OCI-LY1 (cell line): Measurements from ENCODE around the gene IL15RA.

ENCODE experiments used
- H2AFZ ChIP-seq: fragments of 200-600 bp; sonication (generic), shearing (Covaris generic); 2 replicates; pipeline ENCODE4 v1.6.0; 2014; ENCODE audit warnings: antibody characterized with exemption, mild to moderate bottlenecking, low read length
- H3F3A ChIP-seq: fragments of 200-600 bp; sonication (generic), shearing (Covaris generic); 2 replicates; pipeline ENCODE4 v1.6.0; 2014; ENCODE audit warnings: mild to moderate bottlenecking, antibody characterized with exemption, low read length, moderate library complexity; ENCODE audit not compliant: insufficient read depth
- H3K27ac ChIP-seq: fragments of 200-600 bp; sonication (generic); 2 replicates; pipeline ENCODE4 v1.5.1; 2014; ENCODE audit warnings: low read length, mixed run types, mild to moderate bottlenecking, low read depth; ENCODE audit not compliant: poor library complexity, severe bottlenecking
- H3K27me3 ChIP-seq: fragments of 200-600 bp; sonication (generic); 2 replicates; pipeline ENCODE4 v1.6.0; 2014; ENCODE audit warnings: antibody characterized with exemption, mild to moderate bottlenecking, low read length, moderate library complexity; ENCODE audit not compliant: insufficient read depth
- H3K36me3 ChIP-seq: fragments of 200-600 bp; sonication (generic); 2 replicates; pipeline ENCODE4 v1.6.1; 2014; ENCODE audit warnings: mild to moderate bottlenecking, antibody characterized with exemption, low read length, moderate library complexity, mixed read lengths; ENCODE audit not compliant: insufficient read depth
- H3K4me1 ChIP-seq: fragments of 200-600 bp; sonication (generic); 2 replicates; pipeline ENCODE4 v1.5.1; 2014; ENCODE audit warnings: mild to moderate bottlenecking, low read length, moderate library complexity; ENCODE audit not compliant: insufficient read depth, severe bottlenecking
- H3K4me2 ChIP-seq: fragments of 200-600 bp; sonication (generic), shearing (Covaris generic); 2 replicates; pipeline ENCODE4 v1.6.1; 2014; ENCODE audit warnings: low read length
- H3K4me3 ChIP-seq: fragments of 200-600 bp; sonication (generic); 2 replicates; pipeline ENCODE4 v1.5.1; 2014; ENCODE audit warnings: low read length, low read depth, mild to moderate bottlenecking, mixed read lengths; ENCODE audit not compliant: poor library complexity, severe bottlenecking
- H3K79me2 ChIP-seq: fragments of 200-600 bp; shearing (Covaris generic); 2 replicates; pipeline ENCODE4 v1.6.1; 2016; ENCODE audit warnings: mixed run types, low read length, mixed read lengths; ENCODE audit not compliant: insufficient read depth
- H3K9ac ChIP-seq: fragments of 200-600 bp; sonication (generic), shearing (Covaris generic); 2 replicates; pipeline ENCODE4 v1.6.1; 2014; ENCODE audit warnings: mild to moderate bottlenecking, low read length, mixed read lengths
- H3K9me2 ChIP-seq: fragments of 200-600 bp; sonication (generic), shearing (Covaris generic); 2 replicates; pipeline ENCODE4 v1.6.1; 2014; ENCODE audit warnings: low read depth, mild to moderate bottlenecking, low read length, mixed read lengths
- H3K9me3 ChIP-seq: fragments of 200-600 bp; shearing (Covaris generic); 2 replicates; pipeline ENCODE4 v1.6.1; 2014; ENCODE audit warnings: low read length, mixed read lengths
- H4K20me1 ChIP-seq: fragments of 200-600 bp; sonication (generic), shearing (Covaris generic); 2 replicates; pipeline ENCODE4 v1.6.0; 2016; ENCODE audit warnings: mild to moderate bottlenecking, low read length; ENCODE audit not compliant: insufficient read depth
- EZH2 ChIP-seq: fragments of 200-600 bp; sonication (generic), shearing (Covaris generic); IDR thresholded peaks from 2 replicates; pipeline ENCODE4 v1.8.0; 2017; ENCODE audit warnings: borderline replicate concordance, mixed run types, mild to moderate bottlenecking, antibody characterized with exemption, low read length, moderate library complexity, mixed read lengths
- TF ChIP-seq, protein P1 (sequence below): fragments of 200-600 bp; sonication (generic), shearing (Covaris generic); IDR thresholded peaks from 2 replicates; pipeline ENCODE4 v1.5.1; 2017; ENCODE audit warnings: mild to moderate bottlenecking, antibody characterized with exemption, low read length, moderate library complexity, mixed read lengths

Gene IL15RA

DNA sequence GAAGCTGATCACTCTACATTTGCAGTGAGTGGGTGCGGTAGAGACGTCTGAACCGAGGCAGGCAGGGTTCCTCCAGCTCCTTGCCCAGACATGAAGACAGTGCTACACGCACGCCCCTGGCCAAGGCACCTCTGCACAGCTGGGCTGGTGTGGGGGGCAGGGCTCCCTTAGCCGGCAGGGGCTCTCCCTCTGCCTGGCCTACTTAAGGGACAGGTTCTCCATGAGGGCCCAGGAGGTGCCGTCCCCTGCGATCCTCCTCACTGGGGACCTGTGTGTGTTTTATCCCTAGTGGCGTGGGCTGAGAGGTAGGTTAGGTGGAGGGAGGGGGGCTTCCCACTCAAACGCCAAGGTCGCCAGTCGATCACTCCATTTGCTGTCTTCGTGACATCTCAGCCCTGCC is 35.3 kb downstream of the IL15RA start:
- Histone ChIP-seq H3K79me2 (no peaks in the 10 kb centered on the region), H3K27me3 (no peaks in the 10 kb centered on the region), H3K36me3 (peaks cover 11% of the 10 kb centered on the region), H4K20me1 (no peaks in the 10 kb centered on the region), H3F3A (no peaks in the 10 kb centered on the region), H3K27ac (no peak overlapping the region), H3K4me1 (no peaks in the 10 kb centered on the region), H2AFZ (no peak overlapping the region), H3K9me2 (no peaks in the 10 kb centered on the region), H3K4me2 (no peak overlapping the region), H3K9ac (no peak overlapping the region), H3K4me3 (no peak overlapping the region), H3K9me3 (no peaks in the 10 kb centered on the region)
- no peak for TF ChIP-seq EZH2
- TF ChIP-seq, protein P1, sequence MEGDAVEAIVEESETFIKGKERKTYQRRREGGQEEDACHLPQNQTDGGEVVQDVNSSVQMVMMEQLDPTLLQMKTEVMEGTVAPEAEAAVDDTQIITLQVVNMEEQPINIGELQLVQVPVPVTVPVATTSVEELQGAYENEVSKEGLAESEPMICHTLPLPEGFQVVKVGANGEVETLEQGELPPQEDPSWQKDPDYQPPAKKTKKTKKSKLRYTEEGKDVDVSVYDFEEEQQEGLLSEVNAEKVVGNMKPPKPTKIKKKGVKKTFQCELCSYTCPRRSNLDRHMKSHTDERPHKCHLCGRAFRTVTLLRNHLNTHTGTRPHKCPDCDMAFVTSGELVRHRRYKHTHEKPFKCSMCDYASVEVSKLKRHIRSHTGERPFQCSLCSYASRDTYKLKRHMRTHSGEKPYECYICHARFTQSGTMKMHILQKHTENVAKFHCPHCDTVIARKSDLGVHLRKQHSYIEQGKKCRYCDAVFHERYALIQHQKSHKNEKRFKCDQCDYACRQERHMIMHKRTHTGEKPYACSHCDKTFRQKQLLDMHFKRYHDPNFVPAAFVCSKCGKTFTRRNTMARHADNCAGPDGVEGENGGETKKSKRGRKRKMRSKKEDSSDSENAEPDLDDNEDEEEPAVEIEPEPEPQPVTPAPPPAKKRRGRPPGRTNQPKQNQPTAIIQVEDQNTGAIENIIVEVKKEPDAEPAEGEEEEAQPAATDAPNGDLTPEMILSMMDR = no peak

DNA sequence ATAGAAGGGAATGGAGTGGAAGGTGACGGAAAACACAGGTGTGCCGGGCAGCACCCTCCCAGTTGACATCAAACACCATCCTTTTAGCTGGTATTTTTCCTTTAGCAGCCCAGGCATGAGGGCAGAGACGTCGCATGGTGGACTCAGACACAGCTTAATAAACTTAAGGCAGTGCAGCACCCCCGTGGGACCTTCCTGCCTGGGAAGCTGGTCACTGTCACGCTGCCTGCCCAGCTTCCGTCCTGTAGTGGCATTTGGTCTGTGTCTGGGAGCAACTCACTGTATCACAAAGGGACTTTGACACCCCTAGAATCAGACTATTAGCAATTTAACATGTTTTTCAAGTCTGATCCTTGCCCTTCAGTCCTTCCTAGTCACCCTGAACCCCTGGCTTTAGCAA is 35.8 kb downstream of the IL15RA start:
- no peak overlapping the region for H3K9ac ChIP-seq

DNA sequence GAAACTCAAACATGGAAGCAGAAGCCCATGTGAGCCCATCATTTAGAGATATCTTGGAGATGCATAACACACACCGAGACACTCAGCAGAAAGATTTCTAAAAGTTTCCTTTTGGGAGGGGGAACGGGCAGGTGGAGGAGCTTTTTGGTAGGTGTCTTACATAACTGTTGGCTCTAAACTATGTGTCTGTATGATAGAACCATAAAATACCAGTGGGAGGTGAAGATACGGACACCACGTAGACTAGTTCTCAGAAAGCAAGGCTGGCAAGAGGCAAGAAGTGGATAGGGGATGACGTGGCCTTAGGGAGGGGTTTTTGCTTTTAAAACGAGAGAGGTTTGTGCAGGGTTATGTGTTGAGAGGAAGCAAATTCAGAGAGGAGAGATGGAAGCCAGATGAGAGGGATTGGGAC is 36.5 kb downstream of the IL15RA start:
- Histone ChIP-seq H3K4me2 (no peak overlapping the region), H3K27me3 (no peaks in the 10 kb centered on the region), H3F3A (no peaks in the 10 kb centered on the region), H3K79me2 (no peaks in the 10 kb centered on the region), H3K27ac (no peak overlapping the region), H2AFZ (no peak overlapping the region), H3K4me1 (no peaks in the 10 kb centered on the region), H3K9me3 (no peaks in the 10 kb centered on the region), H3K9me2 (no peaks in the 10 kb centered on the region), H4K20me1 (no peaks in the 10 kb centered on the region), H3K9ac (no peak overlapping the region), H3K4me3 (no peak overlapping the region), H3K36me3 (peaks cover 21% of the 10 kb centered on the region)
- no peak for TF ChIP-seq EZH2
- TF ChIP-seq, protein P1 = no peak

More for the DNA sequence above, 35.8 kb downstream of the IL15RA start:
- H3K4me1 ChIP-seq = no peaks in the 10 kb centered on the region
- no peak overlapping the region for H2AFZ ChIP-seq
- no peaks in the 10 kb centered on the region for H3K27me3 ChIP-seq
- TF ChIP-seq EZH2 = no peak
- TF ChIP-seq, protein P1 = no peak
- H3K4me2 ChIP-seq = no peak overlapping the region
- no peaks in the 10 kb centered on the region for H4K20me1 ChIP-seq
- H3F3A ChIP-seq = no peaks in the 10 kb centered on the region
- H3K79me2 ChIP-seq = no peaks in the 10 kb centered on the region
- peaks cover 15% of the 10 kb centered on the region for H3K36me3 ChIP-seq
- H3K9me2 ChIP-seq = no peaks in the 10 kb centered on the region
- H3K27ac ChIP-seq = no peak overlapping the region
- H3K9me3 ChIP-seq = no peaks in the 10 kb centered on the region
- H3K4me3 ChIP-seq = no peak overlapping the region
